ENCODE measurements around the gene RHOF.

GRCh38 chr12:121770813-121771625 is 22.5 kb downstream of the RHOF start:
- TF ChIP-seq CTCF (IDR thresholded peaks at IDR 0.05) = no peak
- TF ChIP-seq TEAD4 (IDR thresholded peaks at IDR 0.05; ENCODE audit: borderline replicate concordance, insufficient read depth) = no peak
- no peak for TF ChIP-seq FOXJ3 (CRISPR knock-in tag; IDR thresholded peaks at IDR 0.05)

Data from SK-N-SH (cell line).